22Rv1 (cell line): ENCODE measurements around the gene GSK3A.

Experiments
- ZFX ChIP-seq: fragments of 450-650 bp; IDR thresholded peaks from 2 replicates; pipeline ENCODE4 v1.6.1; 2017; ENCODE audit warnings: antibody characterized with exemption, borderline replicate concordance
- TF ChIP-seq, protein P1 (sequence below): fragments of 450-650 bp; IDR thresholded peaks from 2 replicates; pipeline ENCODE4 v1.5.1; 2017; ENCODE audit warnings: mild to moderate bottlenecking

DNA sequence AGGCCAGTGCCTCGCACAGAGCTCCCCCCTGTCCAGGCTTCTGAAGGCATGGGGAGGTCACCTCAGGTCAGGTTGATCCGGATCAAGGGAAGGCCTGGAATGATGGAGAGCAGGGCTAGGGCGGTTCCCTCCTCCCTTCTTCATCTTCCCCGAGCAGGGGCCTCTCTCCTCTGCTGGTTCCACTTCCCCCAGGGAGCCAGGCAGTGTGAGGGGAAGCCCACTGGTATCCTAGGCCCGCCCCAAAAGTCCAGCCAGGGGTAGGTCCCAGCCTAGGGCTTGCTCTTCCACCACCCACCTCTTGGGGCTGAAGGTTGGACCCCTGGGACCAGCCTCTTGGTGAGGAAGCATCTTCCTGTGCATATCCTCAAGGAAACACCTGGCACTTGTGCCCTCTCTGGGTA is 43.1 kb upstream of the GSK3A start:
- TF ChIP-seq, protein P1, sequence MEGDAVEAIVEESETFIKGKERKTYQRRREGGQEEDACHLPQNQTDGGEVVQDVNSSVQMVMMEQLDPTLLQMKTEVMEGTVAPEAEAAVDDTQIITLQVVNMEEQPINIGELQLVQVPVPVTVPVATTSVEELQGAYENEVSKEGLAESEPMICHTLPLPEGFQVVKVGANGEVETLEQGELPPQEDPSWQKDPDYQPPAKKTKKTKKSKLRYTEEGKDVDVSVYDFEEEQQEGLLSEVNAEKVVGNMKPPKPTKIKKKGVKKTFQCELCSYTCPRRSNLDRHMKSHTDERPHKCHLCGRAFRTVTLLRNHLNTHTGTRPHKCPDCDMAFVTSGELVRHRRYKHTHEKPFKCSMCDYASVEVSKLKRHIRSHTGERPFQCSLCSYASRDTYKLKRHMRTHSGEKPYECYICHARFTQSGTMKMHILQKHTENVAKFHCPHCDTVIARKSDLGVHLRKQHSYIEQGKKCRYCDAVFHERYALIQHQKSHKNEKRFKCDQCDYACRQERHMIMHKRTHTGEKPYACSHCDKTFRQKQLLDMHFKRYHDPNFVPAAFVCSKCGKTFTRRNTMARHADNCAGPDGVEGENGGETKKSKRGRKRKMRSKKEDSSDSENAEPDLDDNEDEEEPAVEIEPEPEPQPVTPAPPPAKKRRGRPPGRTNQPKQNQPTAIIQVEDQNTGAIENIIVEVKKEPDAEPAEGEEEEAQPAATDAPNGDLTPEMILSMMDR = no peak
- no peak for TF ChIP-seq ZFX
